Body of pancreas (tissue), 4 donors: ENCODE data around the gene SLC34A1. TPM values are rescaled to one million over a fixed set of nuclear protein-coding genes. Genes with fewer than 3 reads are reported as not detected.
"Not testable (repeated sequence)": the region's sequence is repeated elsewhere in the genome, so short reads cannot be mapped to it uniquely, and the experiment has no call there.

Experiments
- ATAC-seq: fragments of 150-250 bp; one replicate; pipeline ENCODE4 v1.9.1; 2016
- DNase-seq, 4 donors: peaks; one replicate each; pipeline ENCODE4 v3.0.0-alpha.2; 2019
- H3K27ac ChIP-seq, 4 donors: fragments of 200-600 bp; sonication (generic); 1 replicate in 3 of 4; 2 replicates in 1 of 4; pipeline versions ENCODE4 v1.5.1 to v1.6.1; 2016 to 2019; ENCODE audit warnings: mild to moderate bottlenecking in 1 of 4, mixed read lengths in 1 of 4, moderate library complexity in 1 of 4
- H3K27me3 ChIP-seq, 2 donors: fragments of 200-600 bp; sonication (generic); one replicate each; pipeline ENCODE4 v1.6.0; 2016; ENCODE audit warnings: mild to moderate bottlenecking in 1 of 2
- H3K36me3 ChIP-seq, 2 donors: fragments of 200-600 bp; sonication (generic); replicated peaks in 1 of 2; 2 replicates each; pipeline ENCODE4 v1.5.1; 2016; ENCODE audit warnings: low read depth in 2 of 2; ENCODE audit not compliant: insufficient read depth in 1 of 2
- H3K4me1 ChIP-seq: fragments of 200-600 bp; sonication (generic); one replicate; pipeline ENCODE4 v1.6.0; 2016
- H3K4me3 ChIP-seq, 2 donors: fragments of 200-600 bp; sonication (generic); 1 replicate in 1 of 2; 2 replicates in 1 of 2; pipeline ENCODE4 v1.5.1; 2016 to 2019
- H3K9me3 ChIP-seq, 3 donors: fragments of 200-600 bp; sonication (generic); 1 replicate in 2 of 3; 2 replicates in 1 of 3; pipeline ENCODE4 v1.5.1; 2016
- CTCF ChIP-seq, 7 experiments: fragments of 450-650 bp in 4 of 7; fragments of 200-600 bp in 3 of 7; sonication (generic) in 3 of 7; IDR thresholded peaks; one replicate each; pipeline ENCODE4 v1.5.1; 2016 to 2019; ENCODE audit warnings: antibody characterized with exemption in 7 of 7
- POLR2A ChIP-seq, 3 donors: fragments of 450-650 bp; IDR thresholded peaks; one replicate each; pipeline ENCODE4 v1.6.1; 2016; ENCODE audit warnings: antibody characterized with exemption in 3 of 3, mild to moderate bottlenecking in 2 of 3
- WGBS, 2 donors: methylation state at CpG; one replicate each; pipeline ENCODE4 v1.1.5; 2017; 5-methylcytosine and 5-hydroxymethylcytosine counted together
- intact Hi-C: fragments of 100-400 bp; cut with DNase I; formaldehyde crosslinking; loops from one replicate; pipeline ENCODE4 v1.15.1; 2023
- total RNA-seq, 2 donors: library from RNA; depleted of rRNA; stranded (reverse); fragments of >200 nt; gene quantifications; one replicate each; pipeline ENCODE4 v1.1.0, GENCODE V29; 2016

Gene SLC34A1
- total RNA-seq, 2 donors from 2014 or later = not detected

GRCh38 chr5:177357459-177358351 lies 26.5 kb upstream of the SLC34A1 start, which contains the start of gene RGS14:
Gene RGS14, plus strand, starts transcription at chr5:177357924. Its CDS starts 101 bp downstream, at chr5:177358025.
- intact Hi-C loops = loop anchor here (5.0 kb wide), 1 partner anchor 35 kb away; no protein-coding TSS in a partner anchor
- H3K36me3 ChIP-seq = no peaks in the 10 kb centered on the region
- WGBS, 2 donors = 46 to 61% methylated on average over 15 to 37 of the region's 37 CpGs
- H3K4me3 ChIP-seq = no peak within 1 kb of the TSS
- no peak within 1 kb of the TSS for H3K27ac ChIP-seq
- H3K27me3 ChIP-seq = no peaks in the 10 kb centered on the region
- H3K4me1 ChIP-seq = peaks cover 7% of the 10 kb centered on the region
- ATAC-seq (no peak), DNase-seq (peak in 1 of 4 donors; percentile 35)
- TF ChIP-seq CTCF (IDR thresholded peaks at IDR 0.05) (no peak), POLR2A (IDR thresholded peaks at IDR 0.05) (no peak)
- H3K9me3 ChIP-seq = no peaks in the 10 kb centered on the region

GRCh38 chr5:177358370-177358819 lies 25.8 kb upstream of the SLC34A1 start:
- Histone ChIP-seq H3K9me3 (no peaks in the 10 kb centered on the region), H3K27ac (no peak overlapping the region), H3K27me3 (no peaks in the 10 kb centered on the region), H3K4me3 (no peak overlapping the region), H3K36me3 (no peaks in the 10 kb centered on the region), H3K4me1 (peaks cover 13% of the 10 kb centered on the region)
- intact Hi-C loops = loop anchor here (5.0 kb wide), 1 partner anchor 36 kb away; no protein-coding TSS in a partner anchor
- TF ChIP-seq CTCF (IDR thresholded peaks at IDR 0.05) = no peak
- TF ChIP-seq POLR2A (IDR thresholded peaks at IDR 0.05) = no peak
- 23 to 29% methylated on average over 1 to 4 of the region's 5 CpGs for WGBS, 2 donors
- no peak for DNase-seq
- ATAC-seq = no peak

GRCh38 chr5:177359451-177359851 lies 24.8 kb upstream of the SLC34A1 start:
- TF ChIP-seq POLR2A (IDR thresholded peaks at IDR 0.05) (no peak), CTCF (IDR thresholded peaks at IDR 0.05) (no peak)
- H3K4me1 ChIP-seq = peaks cover 18% of the 10 kb centered on the region
- 71% methylated on average over 6 of the region's 6 CpGs; no CpG with 5 or more reads in 1 of the 2 donors for WGBS, 2 donors
- DNase-seq (no peak), ATAC-seq (no peak)
- intact Hi-C loops = loop anchor here (5.0 kb wide), 1 partner anchor 37 kb away; no protein-coding TSS in a partner anchor
- no peaks in the 10 kb centered on the region for H3K9me3 ChIP-seq
- H3K27ac ChIP-seq = no peak overlapping the region
- H3K4me3 ChIP-seq = no peak overlapping the region
- no peaks in the 10 kb centered on the region for H3K27me3 ChIP-seq
- H3K36me3 ChIP-seq = no peaks in the 10 kb centered on the region

GRCh38 chr5:177359860-177360259 lies 24.4 kb upstream of the SLC34A1 start:
- DNase-seq (no peak), ATAC-seq (no peak)
- no peak overlapping the region for H3K4me3 ChIP-seq
- TF ChIP-seq POLR2A (IDR thresholded peaks at IDR 0.05) (no peak), CTCF (IDR thresholded peaks at IDR 0.05) (no peak)
- no peaks in the 10 kb centered on the region for H3K36me3 ChIP-seq
- H3K27me3 ChIP-seq = no peaks in the 10 kb centered on the region
- no peaks in the 10 kb centered on the region for H3K9me3 ChIP-seq
- H3K4me1 ChIP-seq = peaks cover 18% of the 10 kb centered on the region
- intact Hi-C loops = loop anchor here (5.0 kb wide), 1 partner anchor 38 kb away; no protein-coding TSS in a partner anchor
- H3K27ac ChIP-seq = no peak overlapping the region
- 53 to 82% methylated on average over 1 to 3 of the region's 3 CpGs for WGBS, 2 donors

- DNase-seq, intact Hi-C loops, H3K27ac ChIP-seq, H3K27me3 ChIP-seq, H3K36me3 ChIP-seq, H3K4me3 ChIP-seq, H3K9me3 ChIP-seq, ATAC-seq: not testable (repeated sequence)
- 85 to 95% methylated on average over 7 of the region's 7 CpGs for WGBS, 2 donors
- peaks cover 25% of the 10 kb centered on the region for H3K4me1 ChIP-seq
Measured at GRCh38 chr5:177360740-177361139, 23.5 kb upstream of the SLC34A1 start.
